Measurements from ENCODE around the gene EEF1A2. TPM values are rescaled to one million over a fixed set of nuclear protein-coding genes. Genes with fewer than 3 reads are reported as not detected.

The EEF1A2 gene
- total RNA-seq, 4 donors from 2014 or later: 2.1 to 4.7 (median 2.8) TPM; not detected in 1

DNA sequence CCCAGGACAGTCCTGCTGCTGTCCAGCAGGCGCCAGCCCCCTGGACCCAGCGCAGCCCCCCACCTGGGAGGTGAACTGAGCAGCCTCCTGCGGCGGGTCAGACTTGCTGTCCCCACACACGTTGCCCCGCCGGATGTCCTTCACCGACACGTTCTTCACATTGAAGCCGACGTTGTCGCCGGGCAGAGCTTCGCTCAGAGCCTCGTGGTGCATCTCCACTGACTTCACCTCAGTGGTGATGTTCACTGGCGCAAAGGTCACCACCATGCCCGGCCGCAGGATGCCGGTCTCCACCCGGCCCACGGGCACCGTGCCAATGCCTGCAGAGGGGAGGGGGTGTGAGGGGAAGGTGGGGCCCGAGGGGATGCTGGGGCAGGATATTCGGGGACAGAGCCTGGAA is 8.5 kb downstream of the EEF1A2 start:
- ATAC-seq (ENCODE audit: low FRiP score): no peak

GRCh38 chr20:63488315-63489251 is 10.3 kb downstream of the EEF1A2 start:
- TF ChIP-seq CTCF (IDR thresholded peaks at IDR 0.05): no peak
- DNase-seq (ENCODE audit: low spot score) (no peak), ATAC-seq (ENCODE audit: low FRiP score) (no peak)

More for the DNA sequence above, 8.5 kb downstream of the EEF1A2 start:
- DNase-seq (ENCODE audit: low spot score): no peak
- TF ChIP-seq CTCF (IDR thresholded peaks at IDR 0.05): no peak

GRCh38 chr20:63487781-63488241 is 11.1 kb downstream of the EEF1A2 start:
- DNase-seq (ENCODE audit: low spot score) (no peak), ATAC-seq (ENCODE audit: low FRiP score) (no peak)
- TF ChIP-seq CTCF (IDR thresholded peaks at IDR 0.05): no peak

DNA sequence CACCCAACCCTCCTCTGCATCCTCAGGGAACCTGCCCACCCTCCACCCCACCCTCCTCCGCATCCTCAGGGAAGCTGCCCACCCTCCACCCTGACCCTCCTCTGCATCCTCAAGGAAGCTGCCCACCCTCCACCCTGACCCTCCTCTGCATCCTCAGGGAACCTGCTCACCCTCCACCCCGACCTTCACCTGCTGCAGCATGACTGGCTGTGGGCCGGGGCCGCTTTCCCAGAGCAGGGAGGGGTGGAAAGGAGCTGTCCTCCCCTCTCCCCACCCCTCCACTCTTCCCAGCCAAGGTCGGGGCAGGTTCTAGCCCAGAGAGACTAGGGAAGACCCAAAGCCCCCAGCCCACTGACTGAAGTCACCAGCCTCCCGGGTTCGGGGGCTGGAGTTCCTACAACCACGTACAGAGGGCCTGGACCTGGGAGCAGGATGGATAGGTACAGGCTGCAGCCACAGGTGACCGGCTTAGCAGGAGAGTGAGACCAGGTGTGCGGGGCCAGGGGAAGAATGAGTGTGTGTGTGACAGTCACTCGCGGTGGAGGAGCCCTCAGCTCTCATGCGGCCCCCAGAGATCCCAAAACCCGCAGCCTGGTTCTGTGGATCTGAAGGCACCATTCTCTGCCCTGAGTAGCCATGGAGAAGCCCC is 11.6 kb downstream of the EEF1A2 start:
- no peak for ATAC-seq (ENCODE audit: low FRiP score)
- no peak for TF ChIP-seq CTCF (IDR thresholded peaks at IDR 0.05)
- DNase-seq (ENCODE audit: low spot score): no peak

DNA sequence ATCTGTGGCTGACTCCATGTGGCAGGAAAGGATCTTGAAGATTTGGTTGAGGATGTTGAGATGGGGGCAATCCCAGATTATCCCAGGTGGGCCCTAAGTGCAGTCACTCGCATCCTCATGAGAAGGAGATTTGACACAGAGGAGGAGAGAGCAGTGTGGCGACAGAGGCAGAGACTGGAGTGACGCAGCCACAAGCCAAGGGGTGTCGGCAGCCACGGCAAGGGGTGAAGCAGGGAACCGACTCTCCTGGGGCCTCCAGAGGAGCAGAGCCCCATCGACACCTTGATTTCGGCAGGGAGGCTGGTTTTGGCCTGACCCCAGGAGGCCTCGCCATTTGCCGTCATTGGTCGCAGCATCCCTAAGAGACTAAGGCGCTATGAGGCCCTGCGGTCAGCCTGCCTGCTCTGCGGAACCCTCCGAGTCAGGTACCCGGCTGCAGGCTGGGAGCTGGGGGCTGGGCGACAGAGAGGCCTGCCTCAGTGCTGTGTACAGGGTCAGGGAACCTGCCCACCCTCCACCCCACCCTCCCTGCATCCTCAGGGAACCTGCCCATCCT is 12.5 kb downstream of the EEF1A2 start:
- no peak for TF ChIP-seq CTCF (IDR thresholded peaks at IDR 0.05)
- DNase-seq (ENCODE audit: low spot score) (no peak), ATAC-seq (ENCODE audit: low FRiP score) (no peak)

- DNase-seq (ENCODE audit: low spot score): no peak
- no peak for TF ChIP-seq CTCF (IDR thresholded peaks at IDR 0.05)
- ATAC-seq (ENCODE audit: low FRiP score): no peak
These were observed 14.1 kb downstream of the EEF1A2 start for GRCh38 chr20:63484651-63485403.
